Nephron (organoid): Measurements from ENCODE around the gene MSL1.
A peak's percentile ranks its signal among the peaks of the same experiment; 100 is the strongest.

Experiments used
- H3K27ac Mint-ChIP-seq, 3 experiments: 2 replicates each; pipeline ENCODE4 v1.8.0; 2020; ENCODE audit warnings: mixed read lengths in 3 of 3, mild to moderate bottlenecking in 2 of 3, moderate library complexity in 1 of 3
- H3K27me3 Mint-ChIP-seq: 2 replicates; pipeline ENCODE4 v1.8.0; 2021; ENCODE audit warnings: low read depth, mild to moderate bottlenecking, moderate library complexity, mixed read lengths
- H3K36me3 Mint-ChIP-seq: 2 replicates; pipeline ENCODE4 v1.8.0; 2020; ENCODE audit warnings: low read depth, mixed read lengths
- H3K4me1 Mint-ChIP-seq: 2 replicates; pipeline ENCODE4 v1.8.0; 2020; ENCODE audit warnings: mixed read lengths
- H3K4me3 Mint-ChIP-seq, 3 experiments: 2 replicates each; pipeline ENCODE4 v1.8.0; 2020; ENCODE audit warnings: mild to moderate bottlenecking in 3 of 3, mixed read lengths in 3 of 3, moderate library complexity in 2 of 3
- H3K9me3 Mint-ChIP-seq: 2 replicates; pipeline ENCODE4 v1.8.0; 2020; ENCODE audit warnings: mixed read lengths
- TF ChIP-seq, protein P1 (sequence below), 3 experiments: fragments of 200-600 bp; sonication (generic); IDR thresholded peaks; one replicate each; pipeline ENCODE4 v1.5.0; 2021; ENCODE audit warnings: antibody characterized with exemption in 3 of 3; ENCODE audit not compliant: unreplicated experiment in 3 of 3

Gene MSL1

DNA sequence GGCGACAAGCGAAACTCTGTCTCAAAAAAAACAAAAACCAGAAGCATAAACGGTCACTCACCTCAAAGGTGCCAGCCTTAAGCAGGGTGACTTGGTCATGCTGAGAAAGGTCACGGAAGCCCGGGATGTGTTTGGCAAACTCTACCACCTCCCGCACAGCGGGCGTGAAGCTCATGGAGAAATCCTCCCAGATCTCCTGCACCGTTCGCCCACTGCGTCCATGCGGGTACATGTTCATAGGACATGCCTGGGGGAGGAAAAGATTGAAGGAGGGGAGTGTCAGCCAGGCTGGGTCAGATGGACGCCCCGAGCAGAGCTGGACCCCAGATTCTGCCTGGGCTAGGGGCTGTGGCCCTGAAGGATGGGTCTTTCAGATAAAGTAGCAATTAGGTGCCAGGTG, 26.9 kb upstream of the MSL1 start:
- H3K9me3 Mint-ChIP-seq, result no peaks in the 10 kb centered on the region
- H3K4me1 Mint-ChIP-seq, result peaks cover 60% of the 10 kb centered on the region
- no peaks in the 10 kb centered on the region for H3K27me3 Mint-ChIP-seq
- peak overlapping the region in 1 of 3 experiments; percentile 48 for H3K27ac Mint-ChIP-seq
- H3K4me3 Mint-ChIP-seq, result no peak overlapping the region
- peaks cover 20% of the 10 kb centered on the region for H3K36me3 Mint-ChIP-seq
- TF ChIP-seq, protein P1, sequence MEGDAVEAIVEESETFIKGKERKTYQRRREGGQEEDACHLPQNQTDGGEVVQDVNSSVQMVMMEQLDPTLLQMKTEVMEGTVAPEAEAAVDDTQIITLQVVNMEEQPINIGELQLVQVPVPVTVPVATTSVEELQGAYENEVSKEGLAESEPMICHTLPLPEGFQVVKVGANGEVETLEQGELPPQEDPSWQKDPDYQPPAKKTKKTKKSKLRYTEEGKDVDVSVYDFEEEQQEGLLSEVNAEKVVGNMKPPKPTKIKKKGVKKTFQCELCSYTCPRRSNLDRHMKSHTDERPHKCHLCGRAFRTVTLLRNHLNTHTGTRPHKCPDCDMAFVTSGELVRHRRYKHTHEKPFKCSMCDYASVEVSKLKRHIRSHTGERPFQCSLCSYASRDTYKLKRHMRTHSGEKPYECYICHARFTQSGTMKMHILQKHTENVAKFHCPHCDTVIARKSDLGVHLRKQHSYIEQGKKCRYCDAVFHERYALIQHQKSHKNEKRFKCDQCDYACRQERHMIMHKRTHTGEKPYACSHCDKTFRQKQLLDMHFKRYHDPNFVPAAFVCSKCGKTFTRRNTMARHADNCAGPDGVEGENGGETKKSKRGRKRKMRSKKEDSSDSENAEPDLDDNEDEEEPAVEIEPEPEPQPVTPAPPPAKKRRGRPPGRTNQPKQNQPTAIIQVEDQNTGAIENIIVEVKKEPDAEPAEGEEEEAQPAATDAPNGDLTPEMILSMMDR (IDR thresholded peaks at IDR 0.05; ENCODE audit: unreplicated experiment in 3 of 3), result no peak

DNA sequence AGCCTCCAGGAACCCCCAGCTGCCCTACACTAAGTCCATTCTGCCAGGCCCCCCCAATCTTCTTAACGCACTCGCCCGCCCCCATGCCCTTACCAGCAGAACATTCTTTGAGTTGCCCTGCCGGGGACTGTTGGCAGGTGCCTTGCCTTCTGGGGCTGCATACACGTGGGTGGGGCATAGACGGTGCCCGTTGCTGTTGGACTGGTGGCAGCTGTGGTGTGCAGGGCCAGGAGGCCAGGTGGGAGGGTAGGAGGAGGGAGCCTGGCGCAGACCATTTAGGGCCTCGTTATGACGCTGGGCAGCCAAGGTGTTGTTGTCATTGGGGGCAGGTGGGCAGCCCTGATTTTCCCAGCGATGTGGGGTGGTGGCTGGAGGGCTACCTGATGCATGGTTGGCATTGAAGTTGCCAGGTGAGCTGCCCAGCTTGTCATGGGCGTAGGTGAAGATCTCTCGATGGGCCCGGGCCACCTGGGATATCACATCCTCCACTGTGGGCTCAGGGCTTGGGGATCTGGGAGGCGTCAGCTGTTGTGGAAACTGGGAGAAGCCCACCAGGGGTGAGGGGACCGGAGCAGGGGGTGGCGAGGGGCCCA, 26.3 kb upstream of the MSL1 start:
- peak overlapping the region in 1 of 3 experiments; percentile 48 for H3K27ac Mint-ChIP-seq

DNA sequence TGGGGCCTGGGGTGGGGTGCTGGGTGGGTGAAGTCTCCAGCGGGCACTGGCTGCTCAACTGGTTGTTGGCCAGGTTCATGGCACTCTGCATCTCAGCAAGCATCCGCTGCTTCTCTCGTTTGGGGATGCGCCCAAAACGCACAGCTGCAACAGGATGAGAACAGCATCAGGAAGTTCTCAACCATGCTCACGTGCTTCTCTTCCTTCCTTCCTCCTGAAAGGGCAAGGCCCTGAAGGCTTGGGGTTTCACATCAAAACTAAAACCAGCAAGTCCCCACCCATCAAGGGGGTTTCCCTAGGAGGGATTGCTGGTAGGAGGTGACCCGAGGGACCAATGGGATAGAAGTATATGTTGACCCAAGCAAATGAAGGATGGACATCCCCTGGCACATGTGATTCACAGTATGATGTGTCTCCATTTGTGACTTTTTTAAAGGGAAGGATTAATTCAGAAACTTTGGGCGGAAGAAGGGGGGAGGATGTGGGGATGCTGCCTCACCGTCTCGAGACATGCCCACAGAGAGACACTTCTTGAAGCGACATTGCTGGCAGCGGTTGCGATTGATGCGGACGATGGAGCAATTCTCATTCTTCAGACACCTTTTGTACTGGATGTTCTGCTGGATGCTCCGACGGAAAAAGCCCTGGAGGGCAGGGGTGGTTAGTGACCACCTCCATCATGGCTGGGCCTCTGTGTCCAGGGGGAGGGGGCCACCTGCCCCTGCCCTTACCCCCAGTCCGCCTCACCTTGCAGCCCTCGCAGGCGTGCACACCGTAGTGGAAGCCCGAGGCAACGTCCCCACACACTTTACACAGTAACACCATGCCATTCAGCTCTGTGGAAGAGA, 25.6 kb upstream of the MSL1 start:
- H3K27me3 Mint-ChIP-seq, result no peaks in the 10 kb centered on the region
- H3K27ac Mint-ChIP-seq, result peak overlapping the region; percentile 23 to 67 (median 48)
- no peaks in the 10 kb centered on the region for H3K9me3 Mint-ChIP-seq
- H3K4me1 Mint-ChIP-seq, result peaks cover 63% of the 10 kb centered on the region
- H3K36me3 Mint-ChIP-seq, result peaks cover 18% of the 10 kb centered on the region
- TF ChIP-seq, protein P1 (IDR thresholded peaks at IDR 0.05; ENCODE audit: unreplicated experiment in 3 of 3), result no peak
- H3K4me3 Mint-ChIP-seq, result peak overlapping the region in 2 of 3 experiments; percentile 9 to 33

More for the DNA sequence above, 26.3 kb upstream of the MSL1 start:
- H3K4me3 Mint-ChIP-seq, result no peak overlapping the region
- H3K4me1 Mint-ChIP-seq, result peaks cover 59% of the 10 kb centered on the region
- H3K9me3 Mint-ChIP-seq, result no peaks in the 10 kb centered on the region
- H3K27me3 Mint-ChIP-seq, result no peaks in the 10 kb centered on the region
- peaks cover 18% of the 10 kb centered on the region for H3K36me3 Mint-ChIP-seq
- TF ChIP-seq, protein P1 (IDR thresholded peaks at IDR 0.05; ENCODE audit: unreplicated experiment in 3 of 3), result no peak

DNA sequence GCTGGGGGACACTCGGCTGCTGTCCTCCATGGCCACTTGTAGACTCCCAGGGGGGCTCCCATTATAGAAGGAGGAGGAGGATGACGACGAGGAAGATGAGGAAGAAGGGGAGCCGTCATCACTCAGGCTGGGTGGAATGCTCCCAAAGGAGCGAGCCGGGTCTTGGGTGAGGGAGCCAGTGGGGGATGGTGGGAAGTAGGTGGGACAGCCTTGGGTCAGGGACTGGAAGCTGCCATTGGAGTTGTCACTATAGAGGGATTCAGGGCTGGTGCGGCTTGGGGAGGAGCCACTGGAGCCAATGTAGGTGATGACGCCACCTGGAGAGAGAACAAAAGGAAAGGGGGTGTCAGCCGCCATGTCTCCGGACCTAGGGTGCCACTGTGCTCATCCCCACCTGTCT, 24.7 kb upstream of the MSL1 start:
- Mint-ChIP-seq H3K4me1 (peaks cover 65% of the 10 kb centered on the region), H3K4me3 (peak overlapping the region in 1 of 3 experiments; percentile 14), H3K27me3 (no peaks in the 10 kb centered on the region), H3K36me3 (peaks cover 18% of the 10 kb centered on the region), H3K9me3 (no peaks in the 10 kb centered on the region), H3K27ac (no peak overlapping the region)
- TF ChIP-seq, protein P1 (IDR thresholded peaks at IDR 0.05; ENCODE audit: unreplicated experiment in 3 of 3), result no peak

DNA sequence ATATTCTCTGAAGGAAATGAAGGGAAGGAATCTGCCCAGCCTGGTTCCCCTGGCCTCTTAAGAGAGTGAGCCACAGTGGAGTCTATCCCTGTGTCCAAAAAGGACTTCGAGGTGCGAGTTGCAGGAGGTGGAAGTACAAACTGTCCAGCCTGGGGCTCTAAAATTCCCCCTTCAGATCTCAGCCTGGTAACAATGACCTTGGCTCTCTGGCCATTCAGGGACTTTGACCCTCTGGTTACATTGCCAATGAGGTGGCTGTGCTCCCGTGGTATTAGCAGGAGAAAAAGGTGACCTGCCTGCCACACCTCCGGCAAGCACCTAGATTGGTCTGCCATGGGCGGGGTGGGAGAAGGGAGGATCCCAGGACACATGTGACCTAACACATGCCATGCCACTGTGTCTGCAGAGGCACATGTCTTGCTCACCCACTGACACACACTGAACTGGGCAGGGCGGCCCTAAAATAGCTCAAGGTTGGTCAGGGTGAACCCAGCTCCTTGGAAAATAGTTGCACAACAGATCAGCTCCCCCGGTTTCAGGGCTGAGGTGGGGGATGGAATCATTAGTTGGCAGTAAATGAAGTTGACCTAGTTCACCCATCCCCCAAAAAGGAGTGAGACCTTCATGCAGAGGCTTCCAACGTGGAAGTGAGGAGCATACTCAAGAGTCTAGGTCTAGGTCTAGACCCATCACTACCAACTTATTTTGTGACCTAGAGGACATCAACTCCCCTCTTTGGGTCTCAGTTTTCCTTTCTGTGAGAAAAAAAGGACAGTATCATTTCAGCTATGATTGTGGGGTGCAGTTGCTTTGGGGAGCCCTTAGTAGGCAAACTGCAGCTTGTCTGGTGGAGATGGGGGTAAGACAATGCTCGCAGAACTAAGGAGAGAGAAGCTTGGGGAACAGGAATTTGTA, 23.6 kb upstream of the MSL1 start:
- Mint-ChIP-seq H3K4me3 (peak overlapping the region; percentile 76 to 84 (median 83)), H3K9me3 (no peaks in the 10 kb centered on the region), H3K36me3 (peaks cover 18% of the 10 kb centered on the region), H3K4me1 (peaks cover 67% of the 10 kb centered on the region), H3K27me3 (no peaks in the 10 kb centered on the region), H3K27ac (peak overlapping the region; percentile 65 to 97 (median 79))
- TF ChIP-seq, protein P1 (IDR thresholded peaks at IDR 0.05; ENCODE audit: unreplicated experiment in 3 of 3), result no peak
